K562 (cell line): ENCODE measurements around the gene SMG6. TPM values are rescaled to one million over a fixed set of nuclear protein-coding genes. Genes with fewer than 3 reads are reported as not detected.

ENCODE experiments used
- ATAC-seq: fragments of 200-7000 bp; cut with Tn5 transposase; 3 replicates; pipeline ENCODE4 v1.9.1; 2020; ENCODE audit warnings: moderate library complexity
- BruUV-seq: library from RNA; stranded (reverse); fragments of 400-500 nt; replicated peaks from 2 replicates; lab custom pipeline; 2021; lab: Mats Ljungman, UMichigan
- CTCF ChIA-PET: fragments of 300-600 bp; formaldehyde crosslinking; extraction: SDS; loops from one replicate; lab custom pipeline; 2021; ENCODE audit warnings: low intra/inter-chr PET ratio; lab: Yijun Ruan, JAX
- POLR2A ChIA-PET: fragments of 300-600, 350-650 bp; sonication (Branson Sonifier 250); formaldehyde crosslinking; extraction: SDS; loops from one replicate; lab custom pipeline; 2021; ENCODE audit warnings: antibody characterized with exemption, inconsistent platforms; lab: Yijun Ruan, JAX
- DNase-seq, 4 experiments: peaks; one replicate each; pipeline versions ENCODE4 v3.0.0 to v3.0.0-alpha.2; 2011 to 2018; ENCODE audit warnings: low spot score in 3 of 4, mixed read lengths in 3 of 4; ENCODE audit errors: extremely low read depth in 1 of 4
- FAIRE-seq: peaks from 2 replicates; lab custom pipeline; 2011; peaks lifted over from hg19 to GRCh38; lab: Jason Lieb, UNC
- H2AFZ ChIP-seq: 2 replicates; pipeline ENCODE4 v1.6.0; 2011; ENCODE audit warnings: low read depth, low read length, control low read depth, inconsistent platforms
- H3K27ac ChIP-seq: fragments of 200-600 bp; 3 replicates; pipeline ENCODE4 v1.8.0; 2011; ENCODE audit warnings: low read depth, mild to moderate bottlenecking, control low read depth, inconsistent platforms, low read length, moderate library complexity, mixed read lengths; ENCODE audit errors: extremely low read depth
- H3K27me3 ChIP-seq, 2 experiments: fragments of 300-600 bp in 1 of 2; 2 replicates in 1 of 2; 3 replicates in 1 of 2; pipeline versions ENCODE4 v1.6.0 to v1.8.0; 2011; ENCODE audit warnings: inconsistent platforms in 2 of 2, low read length in 2 of 2, mild to moderate bottlenecking in 1 of 2, mixed read lengths in 1 of 2, moderate library complexity in 1 of 2; ENCODE audit not compliant: control insufficient read depth in 2 of 2, insufficient read depth in 2 of 2
- H3K36me3 ChIP-seq: fragments of 300-600 bp; 3 replicates; pipeline ENCODE4 v1.8.0; 2011; ENCODE audit warnings: mild to moderate bottlenecking, low read length, inconsistent platforms; ENCODE audit not compliant: control insufficient read depth, insufficient read depth
- H3K4me1 ChIP-seq, 2 experiments: fragments of 200-600 bp in 1 of 2; replicated peaks in 1 of 2; 2 replicates in 1 of 2; 3 replicates in 1 of 2; pipeline versions ENCODE4 v1.5.1 to v1.8.0; 2011; ENCODE audit warnings: inconsistent platforms in 2 of 2, low read length in 2 of 2, mild to moderate bottlenecking in 1 of 2, mixed read lengths in 1 of 2, moderate library complexity in 1 of 2; ENCODE audit not compliant: control insufficient read depth in 2 of 2, insufficient read depth in 2 of 2
- H3K4me2 ChIP-seq: 2 replicates; pipeline ENCODE4 v1.6.1; 2011; ENCODE audit warnings: low read length, control low read depth, inconsistent platforms, mixed read lengths; ENCODE audit not compliant: insufficient read depth
- H3K4me3 ChIP-seq: fragments of 200-600 bp; sonication (generic), shearing (Covaris generic); 2 replicates; pipeline ENCODE4 v1.5.1; 2016; ENCODE audit warnings: control low read depth, inconsistent platforms
- H3K79me2 ChIP-seq: fragments of 200-600 bp; 3 replicates; pipeline ENCODE4 v1.8.0; 2011; ENCODE audit warnings: low read length, inconsistent platforms; ENCODE audit not compliant: control insufficient read depth, insufficient read depth
- H3K9ac ChIP-seq, 2 experiments: 2 replicates each; pipeline versions ENCODE4 v1.6.0 to v1.6.1; 2011; ENCODE audit warnings: low read depth in 2 of 2, low read length in 2 of 2, control low read depth in 1 of 2, inconsistent platforms in 1 of 2, mild to moderate bottlenecking in 1 of 2, mixed read lengths in 1 of 2; ENCODE audit not compliant: insufficient read depth in 1 of 2
- H3K9me1 ChIP-seq: one replicate; pipeline ENCODE4 v1.6.0; 2011; ENCODE audit warnings: inconsistent platforms, mild to moderate bottlenecking, low read length, moderate library complexity; ENCODE audit not compliant: control insufficient read depth, insufficient read depth
- H3K9me3 ChIP-seq: replicated peaks from 2 replicates; pipeline ENCODE4 v1.5.1; 2011; ENCODE audit warnings: low read depth, low read length, inconsistent platforms; ENCODE audit not compliant: control insufficient read depth, insufficient read depth
- H4K20me1 ChIP-seq: replicated peaks from 2 replicates; pipeline ENCODE4 v1.6.1; 2011; ENCODE audit warnings: low read length, inconsistent platforms, mixed read lengths; ENCODE audit not compliant: control insufficient read depth, insufficient read depth
- BHLHE40 ChIP-seq: IDR thresholded peaks from 2 replicates; pipeline ENCODE4 v1.6.1; 2011; ENCODE audit warnings: low read length, improper control_type of control experiment
- EHMT2 ChIP-seq: fragments of 450-650 bp; IDR thresholded peaks from 2 replicates; pipeline ENCODE4 v1.6.1; 2018; ENCODE audit warnings: antibody characterized with exemption
- FOXK1 ChIP-seq: sonication (generic); formaldehyde crosslinking; IDR thresholded peaks from 2 replicates; pipeline ENCODE4 v1.8.0; 2022; ENCODE audit warnings: missing genetic modification reagents, mild to moderate bottlenecking, borderline replicate concordance
- HMG20B ChIP-seq: fragments of 250-450 bp; sonication (Bioruptor Pico); IDR thresholded peaks from 2 replicates; pipeline ENCODE4 v1.5.0; 2021; ENCODE audit warnings: mild to moderate bottlenecking
- PKNOX1 ChIP-seq: fragments of 450-650 bp; IDR thresholded peaks from 2 replicates; pipeline ENCODE4 v1.6.1; 2016
- RAD21 ChIP-seq, 2 experiments: fragments of 250-450 bp in 1 of 2; fragments of 450-650 bp in 1 of 2; sonication (Bioruptor Pico) in 1 of 2; formaldehyde crosslinking in 1 of 2; IDR thresholded peaks in 1 of 2; conservative IDR thresholded peaks in 1 of 2; 2 replicates each; pipeline versions ENCODE4 v1.4.0 to v1.8.0; 2020 to 2022; ENCODE audit warnings: mild to moderate bottlenecking in 2 of 2, moderate library complexity in 1 of 2
- RCOR1 ChIP-seq, 2 experiments: IDR thresholded peaks; 2 replicates each; pipeline ENCODE4 v1.6.1; 2012; ENCODE audit warnings: low read depth in 2 of 2, low read length in 2 of 2, borderline replicate concordance in 1 of 2, improper control_type of control experiment in 1 of 2
- SMAD2 ChIP-seq: fragments of 150-350 bp; IDR thresholded peaks from 2 replicates; pipeline ENCODE4 v1.6.1; 2014; ENCODE audit warnings: low read depth, mild to moderate bottlenecking, low read length
- SMC3 ChIP-seq: conservative IDR thresholded peaks from 2 replicates; pipeline ENCODE4 v1.6.1; 2011; ENCODE audit warnings: low read depth, low read length, improper control_type of control experiment; ENCODE audit not compliant: insufficient read depth
- SNAPC5 ChIP-seq: fragments of 250-450 bp; sonication (Bioruptor Pico); IDR thresholded peaks from 2 replicates; pipeline ENCODE4 v1.8.0; 2021; ENCODE audit warnings: moderate library complexity, mild to moderate bottlenecking, inconsistent platforms
- SNRNP70 ChIP-seq: fragments of 200-400 bp; formaldehyde crosslinking; optimal IDR thresholded peaks from 2 replicates; pipeline ENCODE3; 2017; ENCODE audit warnings: low read depth, low read length
- STAT5A ChIP-seq: IDR thresholded peaks from 2 replicates; pipeline ENCODE4 v1.6.1; 2012; ENCODE audit warnings: low read length, inconsistent platforms, borderline replicate concordance
- XRCC5 ChIP-seq: fragments of 200-400 bp; formaldehyde crosslinking; IDR thresholded peaks from 2 replicates; pipeline ENCODE4 v1.6.1; 2017; ENCODE audit warnings: low read depth, mild to moderate bottlenecking, low read length
- ZFP1 ChIP-seq: fragments of 450-650 bp; formaldehyde crosslinking; IDR thresholded peaks from 2 replicates; pipeline ENCODE4 v1.4.0; 2020; ENCODE audit warnings: mild to moderate bottlenecking, mixed read lengths
- ZFP30 ChIP-seq: fragments of 250-450 bp; sonication (Bioruptor Pico); IDR thresholded peaks from 2 replicates; pipeline ENCODE4 v1.8.0; 2022; ENCODE audit warnings: moderate library complexity, mild to moderate bottlenecking, inconsistent platforms, borderline replicate concordance
- ZNF134 ChIP-seq: fragments of 250-450 bp; sonication (Bioruptor Pico); conservative IDR thresholded peaks from 2 replicates; pipeline ENCODE4 v1.4.0; 2020
- ZNF589 ChIP-seq: fragments of 200-800 bp; sonication (Bioruptor generic); IDR thresholded peaks from 2 replicates; pipeline ENCODE4 v1.6.1; 2016; ENCODE audit warnings: low read depth, missing genetic modification characterization, missing compliant biosample characterization
- ZNF696 ChIP-seq: fragments of 250-450 bp; sonication (Bioruptor Pico); conservative IDR thresholded peaks from 2 replicates; pipeline ENCODE4 v1.4.0; 2020; ENCODE audit warnings: mild to moderate bottlenecking, moderate library complexity
- WGBS: fragments of 100-300 bp; shearing (Covaris generic); methylation state at CpG from one replicate; pipeline ENCODE4 v1.1.6; 2016; ENCODE audit warnings: low coverage, mixed read lengths; ENCODE audit not compliant: insufficient coverage; ENCODE audit errors: missing lambda C conversion rate; 5-methylcytosine and 5-hydroxymethylcytosine counted together
- in situ Hi-C: fragments of 300-500 bp; cut with MboI; formaldehyde crosslinking; loops from 4 replicates; pipeline ENCODE4 v1.15.0; 2018; ENCODE audit warnings: inconsistent platforms, mixed read lengths
- intact Hi-C: fragments of 100-400 bp; cut with micrococcal nuclease; formaldehyde crosslinking; loops from 2 replicates; pipeline ENCODE4 v1.14.2; 2022
- polyA plus RNA-seq, 8 experiments: library from polyadenylated mRNA; depleted of rRNA in 4 of 8; stranded (reverse) in 5 of 8; unstranded in 3 of 8; fragments of >200 nt; fragmentation: Nextera tagmentation in 2 of 8; fragmentation: Illumina TruSeq in 1 of 8; extraction: Ambion mirVana in 2 of 8; extraction: Trizol in 1 of 8; gene quantifications; 2 replicates each; pipeline versions ENCODE4 v1.2.1 to v1.2.3, GENCODE V29; 2011 to 2014; ENCODE audit warnings: inconsistent platforms in 1 of 8, missing spikeins in 1 of 8
- total RNA-seq, 7 experiments: library from RNA; depleted of rRNA in 6 of 7; stranded (reverse); fragments of >200 nt in 6 of 7; fragmentation: Illumina TruSeq in 2 of 7; extraction: Trizol in 2 of 7; gene quantifications; 2 replicates each; pipeline versions ENCODE4 v1.2.1 to v1.2.3, GENCODE V29; 2011 to 2021; ENCODE audit warnings: low replicate concordance in 1 of 7
- TF ChIP-seq, protein P1 (sequence below): fragments of 450-650 bp; formaldehyde crosslinking; IDR thresholded peaks from 2 replicates; pipeline ENCODE4 v1.4.0; 2020; ENCODE audit warnings: mild to moderate bottlenecking, moderate library complexity

Gene SMG6
- total and polyA plus RNA-seq, 9 of the 15 experiments (the other 6 are each of a cell fraction or from before 2014, with no cell fraction given): 0.44 to 13.9 (median 6.0) TPM

- H3K4me1 ChIP-seq: no peaks in the 10 kb centered on the region; a peak in 1 of 5 replicates
- in situ Hi-C loops (loop anchor here (10.0 to 25.0 kb wide), 2 partner anchors 180 to 333 kb away; no protein-coding TSS in a partner anchor), intact Hi-C loops (loop anchor here (1.0 kb wide), 1 partner anchor 191 kb away; no protein-coding TSS in a partner anchor)
- 14% methylated on average over 5 of the region's 7 CpGs for WGBS
- no peaks in the 10 kb centered on the region for H3K27me3 ChIP-seq
- no peak overlapping the region for H3K9ac ChIP-seq
- FAIRE-seq: peak; percentile 79
- no peak overlapping the region for H3K4me3 ChIP-seq
- H3K36me3 ChIP-seq: peaks cover 24% of the 10 kb centered on the region; the same call in 2 of the 3 replicates
- H4K20me1 ChIP-seq: no peaks in the 10 kb centered on the region
- BruUV-seq: no TSS peak
- H3K4me2 ChIP-seq: no peak overlapping the region
- ATAC-seq: peak; percentile 88
- no peak overlapping the region for H3K27ac ChIP-seq
- H3K9me1 ChIP-seq: no peaks in the 10 kb centered on the region
- ChIA-PET CTCF (interaction anchor here (0.5 to 2.5 kb wide), 4 partner anchors 15 to 335 kb away, joined by 3 to 25 read pairs (median 4); partner anchors contain the start of gene HIC1), POLR2A (interaction anchor here (0.5 to 1.3 kb wide), 3 partner anchors 17 to 214 kb away, joined by 3 read pairs; no protein-coding TSS in a partner anchor)
- no peaks in the 10 kb centered on the region for H3K9me3 ChIP-seq
- H2AFZ ChIP-seq: no peak overlapping the region
- peak; percentile 56 to 67 (median 62) for DNase-seq
- H3K79me2 ChIP-seq: no peaks in the 10 kb centered on the region
- TF ChIP-seq EHMT2 (no peak), ZFP30 (CRISPR knock-in tag) (no peak), HMG20B (no peak), SNRNP70 (no peak), ZFP1 (CRISPR knock-in tag) (no peak), ZNF589 (CRISPR knock-in tag) (no peak), FOXK1 (CRISPR knock-in tag) (no peak), BHLHE40 (peak; percentile 62), ZNF134 (CRISPR knock-in tag) (no peak), SNAPC5 (CRISPR knock-in tag) (no peak), XRCC5 (no peak), SMC3 (peak; percentile 90), SMAD2 (no peak), PKNOX1 (no peak), ZNF696 (CRISPR knock-in tag) (no peak), RAD21 (CRISPR knock-in tag; conservative IDR thresholded peaks at IDR 0.05 in 1 of 2, IDR thresholded peaks at IDR 0.05 in 1 of 2) (peak; percentile 79 to 93), RCOR1 (IDR thresholded peaks at IDR 0.05; ENCODE audit: borderline replicate concordance in 1 of 2, low read depth in 2 of 2, low read length in 2 of 2) (0 out of 4 replicates have a peak, but pooled peaks of 1 of the 2 experiments have one; percentile 19), STAT5A (no peak)
- TF ChIP-seq, protein P1, sequence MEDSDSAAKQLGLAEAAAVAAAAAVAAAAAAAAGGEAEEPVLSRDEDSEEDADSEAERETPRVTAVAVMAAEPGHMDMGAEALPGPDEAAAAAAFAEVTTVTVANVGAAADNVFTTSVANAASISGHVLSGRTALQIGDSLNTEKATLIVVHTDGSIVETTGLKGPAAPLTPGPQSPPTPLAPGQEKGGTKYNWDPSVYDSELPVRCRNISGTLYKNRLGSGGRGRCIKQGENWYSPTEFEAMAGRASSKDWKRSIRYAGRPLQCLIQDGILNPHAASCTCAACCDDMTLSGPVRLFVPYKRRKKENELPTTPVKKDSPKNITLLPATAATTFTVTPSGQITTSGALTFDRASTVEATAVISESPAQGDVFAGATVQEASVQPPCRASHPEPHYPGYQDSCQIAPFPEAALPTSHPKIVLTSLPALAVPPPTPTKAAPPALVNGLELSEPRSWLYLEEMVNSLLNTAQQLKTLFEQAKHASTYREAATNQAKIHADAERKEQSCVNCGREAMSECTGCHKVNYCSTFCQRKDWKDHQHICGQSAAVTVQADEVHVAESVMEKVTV (CRISPR knock-in tag): peak; percentile 73
Observed at GRCh38 chr17:2244545-2245525, 58.8 kb downstream of the SMG6 start.
